HUES64 (cell line): ENCODE measurements around the gene PTPRN.
"Not testable (repeated sequence)": the region's sequence is repeated elsewhere in the genome, so short reads cannot be mapped to it uniquely, and the experiment has no call there.

ENCODE experiments used
- H3K27ac ChIP-seq: 2 replicates; pipeline ENCODE4 v1.7.0; 2013; ENCODE audit warnings: low read depth, low read length, inconsistent platforms
- H3K27me3 ChIP-seq: 2 replicates; pipeline ENCODE4 v1.6.1; 2013; ENCODE audit warnings: mild to moderate bottlenecking, low read length; ENCODE audit not compliant: insufficient read depth
- H3K36me3 ChIP-seq: 2 replicates; pipeline ENCODE4 v1.6.1; 2013; ENCODE audit warnings: mild to moderate bottlenecking, low read length; ENCODE audit not compliant: insufficient read depth
- H3K4me1 ChIP-seq: 2 replicates; pipeline ENCODE4 v1.6.1; 2013; ENCODE audit warnings: mild to moderate bottlenecking, low read length, moderate library complexity; ENCODE audit not compliant: insufficient read depth
- H3K4me3 ChIP-seq: 2 replicates; pipeline ENCODE4 v1.5.1; 2013; ENCODE audit warnings: mild to moderate bottlenecking, low read length, moderate library complexity
- H3K9ac ChIP-seq: 2 replicates; pipeline ENCODE4 v1.6.1; 2013; ENCODE audit warnings: mild to moderate bottlenecking, low read depth, low read length
- H3K9me3 ChIP-seq: 2 replicates; pipeline ENCODE4 v1.6.1; 2013; ENCODE audit warnings: low read depth, low read length; ENCODE audit not compliant: insufficient read depth
- WGBS: fragments of 150-250, 120-280 bp; methylation state at CpG from one replicate; pipeline ENCODE4 v1.1.7; 2013; ENCODE audit warnings: missing lambda C conversion rate; 5-methylcytosine and 5-hydroxymethylcytosine counted together

PTPRN gene

DNA sequence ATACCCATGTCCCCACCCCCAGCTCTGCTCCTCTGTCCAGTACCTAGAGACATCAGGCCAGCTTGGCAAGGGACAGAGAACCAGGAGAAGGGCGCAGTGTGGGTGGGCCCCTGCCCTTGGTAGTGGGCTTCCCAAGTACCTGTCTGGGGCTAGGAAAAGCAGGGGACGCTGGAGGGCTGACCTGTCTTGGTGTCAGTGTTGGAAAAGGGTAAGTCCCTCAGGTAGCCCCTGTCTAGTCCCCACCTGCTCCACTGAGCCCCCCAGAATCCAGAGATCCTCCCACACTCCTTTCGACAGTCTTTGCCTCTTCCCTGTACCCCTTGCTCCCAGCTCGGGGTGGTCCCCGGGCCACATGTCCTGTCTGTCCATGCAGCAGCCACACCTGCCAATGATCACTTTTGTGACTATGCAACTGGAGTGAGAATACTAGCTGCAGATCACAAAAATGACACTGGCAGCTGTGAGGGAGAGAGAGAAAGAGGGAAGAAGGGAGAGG is 15.4 kb downstream of the PTPRN start:
- Histone ChIP-seq H3K9ac (no peak overlapping the region; the same call in 1 of the 2 replicates), H3K27ac (no peak overlapping the region), H3K9me3 (no peaks in the 10 kb centered on the region), H3K36me3 (no peaks in the 10 kb centered on the region), H3K4me1 (0 out of 2 replicates have a peak, but pooled peaks cover under 1% of the 10 kb centered on the region), H3K4me3 (peak overlapping the region; percentile 79), H3K27me3 (peaks cover 11% of the 10 kb centered on the region)
- WGBS, result 96% methylated on average over 5 of the region's 5 CpGs

DNA sequence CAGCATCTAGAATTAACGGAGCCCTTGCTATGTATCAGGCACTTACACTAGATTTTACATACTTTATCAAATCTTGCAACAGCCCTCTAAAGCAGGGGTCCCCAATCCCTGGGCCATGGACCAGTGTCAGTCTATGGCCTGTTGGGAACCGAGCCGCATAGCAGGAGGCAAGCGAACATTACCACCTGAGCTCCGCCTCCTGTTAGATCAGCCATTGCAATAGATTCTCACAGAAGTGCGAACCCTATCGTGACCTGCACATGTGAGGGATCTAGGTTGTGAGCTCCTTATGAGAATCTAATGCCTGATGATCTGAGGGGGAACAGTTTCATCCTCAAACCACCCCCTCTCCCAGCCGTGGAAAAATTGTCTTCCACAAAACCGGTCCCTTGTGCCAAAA is 16.6 kb downstream of the PTPRN start:
- H3K27ac ChIP-seq, result no peak overlapping the region
- no peak overlapping the region for H3K4me3 ChIP-seq
- no peak overlapping the region for H3K9ac ChIP-seq
- WGBS, result 92% methylated on average over 9 of the region's 9 CpGs
- no peaks in the 10 kb centered on the region for H3K4me1 ChIP-seq
- H3K9me3 ChIP-seq, result no peaks in the 10 kb centered on the region
- H3K27me3 ChIP-seq, result peaks cover 11% of the 10 kb centered on the region
- no peaks in the 10 kb centered on the region for H3K36me3 ChIP-seq

DNA sequence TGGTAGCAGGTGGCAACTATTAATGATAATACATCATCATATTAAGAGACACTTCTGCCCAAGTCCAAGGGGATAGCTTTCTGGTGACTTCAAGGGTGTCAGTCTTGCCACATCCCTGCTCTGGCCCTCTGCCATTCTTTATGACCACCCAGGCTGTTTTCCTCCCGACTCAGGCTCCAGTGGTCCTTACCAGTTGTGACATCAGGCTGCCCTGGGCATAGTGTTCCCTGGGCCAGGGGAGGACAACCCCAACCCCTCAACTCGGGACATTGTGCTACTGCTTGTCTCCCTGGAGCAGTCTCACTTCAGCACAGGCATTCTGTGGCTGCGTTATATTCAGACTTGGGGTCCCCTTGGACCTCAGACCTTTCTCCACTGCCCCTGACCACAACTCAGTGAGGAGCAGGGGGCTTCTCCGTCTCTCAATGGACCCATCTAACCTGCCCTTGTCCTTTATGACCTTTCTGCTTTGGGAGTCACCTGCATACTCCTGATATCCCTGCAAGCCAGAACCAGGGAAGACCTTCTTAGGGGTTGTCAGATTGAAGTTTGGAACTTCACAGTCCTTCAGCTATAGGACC is 17.2 kb downstream of the PTPRN start:
- 89% methylated on average over 4 of the region's 4 CpGs for WGBS
- no peak overlapping the region for H3K27ac ChIP-seq
- H3K27me3 ChIP-seq, result peaks cover 11% of the 10 kb centered on the region
- H3K9me3 ChIP-seq, result no peaks in the 10 kb centered on the region
- H3K9ac ChIP-seq, result no peak overlapping the region
- H3K4me1 ChIP-seq, result no peaks in the 10 kb centered on the region
- H3K4me3 ChIP-seq, result no peak overlapping the region
- no peaks in the 10 kb centered on the region for H3K36me3 ChIP-seq

DNA sequence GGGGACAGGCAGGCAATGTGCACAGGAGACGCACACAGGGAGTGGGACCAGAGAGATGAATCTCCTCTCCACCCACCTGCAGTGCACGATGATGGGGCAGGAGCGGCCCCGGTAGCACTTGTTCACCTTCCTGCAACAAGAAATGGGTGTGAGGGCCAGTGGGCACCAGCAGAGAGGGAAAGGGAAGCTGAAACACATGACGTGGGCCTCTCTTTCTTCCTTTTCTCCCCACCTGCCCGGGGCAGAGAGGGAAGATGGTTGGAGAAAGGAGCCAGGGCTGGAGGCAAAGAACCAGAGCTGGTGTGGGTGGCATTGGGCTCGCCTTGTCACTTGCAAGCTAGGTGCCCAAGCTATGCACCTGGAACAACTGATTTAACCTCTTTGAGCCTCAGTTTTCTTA is 17.8 kb downstream of the PTPRN start:
- Histone ChIP-seq H3K4me1 (peaks cover 2% of the 10 kb centered on the region; the same call in 1 of the 2 replicates), H3K9ac (no peak overlapping the region), H3K27me3 (peaks cover 11% of the 10 kb centered on the region), H3K36me3 (no peaks in the 10 kb centered on the region), H3K9me3 (no peaks in the 10 kb centered on the region), H3K27ac (no peak overlapping the region), H3K4me3 (no peak overlapping the region)
- 88% methylated on average over 4 of the region's 7 CpGs for WGBS

DNA sequence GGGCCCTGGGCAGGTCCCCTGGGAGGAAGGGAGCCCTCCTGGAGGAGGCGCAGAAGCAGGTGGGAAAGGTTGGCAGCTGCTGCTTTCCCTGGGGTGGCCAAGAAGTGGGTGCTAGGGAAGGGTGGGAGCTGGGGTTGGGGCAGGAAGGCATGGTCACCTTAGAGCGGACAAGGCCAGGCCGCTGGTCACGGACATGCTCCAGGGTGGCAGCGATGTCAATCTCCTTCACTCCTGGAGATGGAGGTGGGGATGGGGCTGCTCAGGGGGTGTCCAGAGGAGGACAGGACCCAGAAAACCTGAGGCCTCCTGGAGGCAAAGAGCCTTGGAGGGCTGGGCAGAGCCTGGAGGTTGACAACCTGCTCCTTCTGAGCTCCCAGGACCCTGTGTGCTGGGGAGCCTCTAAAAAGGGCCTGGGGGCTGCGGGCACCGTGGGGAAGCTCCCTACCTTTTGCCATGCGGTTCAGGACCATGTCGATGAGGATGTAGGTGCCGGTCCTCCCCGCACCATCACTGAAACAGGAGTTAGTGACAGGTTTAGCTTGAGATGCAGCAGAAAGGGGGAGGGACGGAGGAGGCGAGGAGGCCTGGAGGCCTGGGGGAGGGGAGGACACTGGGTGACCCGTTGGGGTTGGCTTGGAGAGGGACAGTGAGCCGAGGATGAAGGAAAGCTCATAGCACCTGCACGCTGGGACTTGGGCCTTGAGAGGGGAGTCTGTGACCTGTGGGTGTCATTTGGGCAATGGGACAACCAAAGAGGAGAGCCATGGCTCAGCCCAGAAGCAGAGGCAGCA is 18.6 kb downstream of the PTPRN start:
- peaks cover 5% of the 10 kb centered on the region; the same call in 1 of the 2 replicates for H3K4me1 ChIP-seq
- H3K4me3 ChIP-seq, result no peak overlapping the region
- peaks cover 6% of the 10 kb centered on the region for H3K27me3 ChIP-seq
- no peak overlapping the region for H3K9ac ChIP-seq
- 89% methylated on average over 16 of the region's 16 CpGs for WGBS
- no peaks in the 10 kb centered on the region for H3K9me3 ChIP-seq
- H3K27ac ChIP-seq, result no peak overlapping the region
- H3K36me3 ChIP-seq, result no peaks in the 10 kb centered on the region

DNA sequence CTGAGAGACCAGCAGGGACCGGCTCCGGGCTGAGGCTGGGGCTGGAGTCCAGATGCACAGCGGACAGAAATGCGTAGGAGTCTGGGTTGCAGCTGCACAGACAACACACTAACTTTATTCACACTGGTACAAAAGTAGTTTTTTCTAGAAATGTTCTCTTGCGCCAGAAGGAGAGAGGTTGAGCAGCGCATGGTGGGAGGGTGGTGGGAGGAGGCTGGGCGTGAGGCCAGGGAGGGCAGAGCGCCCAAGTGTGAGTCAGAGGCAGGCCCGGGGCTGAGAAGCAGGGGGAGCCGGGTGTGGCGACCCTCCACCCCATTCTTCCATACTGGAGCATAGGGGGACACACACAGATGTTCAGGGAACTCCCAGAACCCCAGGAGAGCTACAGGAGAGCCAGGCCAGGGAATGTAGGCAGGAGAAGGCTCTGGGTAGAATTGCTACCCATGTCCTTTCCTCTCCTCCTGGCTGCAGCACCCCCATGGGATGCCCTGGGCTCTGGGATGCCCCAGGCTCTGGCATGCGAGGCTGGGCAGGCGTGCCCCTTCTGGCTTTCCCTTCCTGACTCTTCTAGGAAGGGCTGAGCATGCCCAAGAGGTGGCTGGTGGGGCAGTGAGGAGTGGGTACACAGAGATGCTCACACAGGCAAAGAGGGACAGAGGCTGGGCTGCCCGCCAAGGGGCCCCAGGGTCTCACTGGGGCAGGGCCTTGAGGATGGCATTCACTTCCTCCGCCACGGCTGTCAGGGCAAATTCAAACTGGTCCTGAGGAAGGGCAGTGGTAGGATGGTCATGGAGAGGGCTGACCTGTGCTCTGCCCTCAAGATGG is 19.5 kb downstream of the PTPRN start:
- no peak overlapping the region for H3K27ac ChIP-seq
- H3K4me1 ChIP-seq, result peaks cover 5% of the 10 kb centered on the region; the same call in 1 of the 2 replicates
- H3K27me3 ChIP-seq, result no peaks in the 10 kb centered on the region
- H3K9ac ChIP-seq, result no peak overlapping the region
- no peaks in the 10 kb centered on the region for H3K9me3 ChIP-seq
- H3K4me3 ChIP-seq, result no peak overlapping the region
- H3K36me3 ChIP-seq, result peaks cover 2% of the 10 kb centered on the region; the same call in 1 of the 2 replicates
- WGBS, result 85% methylated on average over 15 of the region's 16 CpGs

DNA sequence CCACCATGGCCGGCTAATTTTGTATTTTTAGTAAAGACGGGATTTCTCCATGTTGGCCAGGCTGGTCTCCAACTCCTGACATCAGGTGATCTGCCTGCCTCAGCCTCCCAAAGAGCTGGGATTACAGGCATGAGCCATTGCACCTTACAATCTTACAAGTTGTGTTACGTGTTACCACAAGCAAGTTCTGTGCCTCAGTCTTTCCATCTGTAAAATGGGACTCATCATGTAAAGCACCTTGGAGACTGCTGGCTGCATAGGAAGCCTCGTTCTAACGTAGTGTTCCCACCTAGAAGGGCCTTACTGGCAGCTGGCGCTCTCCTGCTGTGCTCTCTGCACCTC is 20.0 kb downstream of the PTPRN start:
- Histone ChIP-seq H3K27me3 (no peaks in the 10 kb centered on the region), H3K9me3 (no peaks in the 10 kb centered on the region), H3K4me1 (peaks cover 5% of the 10 kb centered on the region; the same call in 1 of the 2 replicates), H3K36me3 (peaks cover 3% of the 10 kb centered on the region; the same call in 1 of the 2 replicates), H3K27ac (no peak overlapping the region), H3K4me3 (no peak overlapping the region), H3K9ac (no peak overlapping the region)
- 86% methylated on average over 6 of the region's 6 CpGs for WGBS

DNA sequence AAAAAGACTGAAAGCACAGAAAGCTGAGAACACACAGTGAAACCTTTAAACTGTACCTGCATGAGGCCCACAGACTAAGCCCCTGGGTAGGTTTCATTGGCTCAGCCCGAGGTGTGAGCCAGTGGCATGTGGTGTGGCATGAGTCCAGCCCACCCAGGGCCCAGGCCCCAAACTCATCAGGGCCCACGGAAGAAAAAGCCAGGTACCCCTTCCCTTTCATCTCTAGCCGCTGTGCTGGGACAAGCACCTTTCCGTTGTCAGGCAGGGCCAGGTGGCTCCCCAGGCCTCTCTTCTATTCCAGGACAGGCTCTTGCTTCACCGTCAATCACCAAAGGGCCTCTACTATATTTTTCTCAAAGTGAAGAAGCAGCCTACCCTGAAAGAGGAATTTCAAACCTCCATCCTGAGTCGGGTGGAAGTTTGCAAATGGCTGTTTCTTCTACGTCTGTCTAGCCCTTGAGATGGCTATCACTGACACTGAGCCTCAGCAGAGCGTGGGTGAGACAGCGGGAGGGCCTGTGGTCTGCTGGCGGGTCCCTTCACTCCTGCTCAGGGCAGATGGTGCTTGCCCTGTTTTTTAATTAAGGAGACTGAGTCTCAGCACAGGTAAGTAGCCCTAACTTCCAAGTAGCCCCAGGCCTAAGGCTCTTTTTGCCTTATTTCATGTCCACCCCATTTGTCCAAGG is 21.5 kb downstream of the PTPRN start:
- Histone ChIP-seq H3K9ac (no peak overlapping the region), H3K4me1 (peaks cover 5% of the 10 kb centered on the region; the same call in 1 of the 2 replicates), H3K4me3 (no peak overlapping the region), H3K27me3 (no peaks in the 10 kb centered on the region), H3K9me3 (no peaks in the 10 kb centered on the region), H3K36me3 (peaks cover 5% of the 10 kb centered on the region), H3K27ac (no peak overlapping the region)
- WGBS, result 89% methylated on average over 10 of the region's 10 CpGs

DNA sequence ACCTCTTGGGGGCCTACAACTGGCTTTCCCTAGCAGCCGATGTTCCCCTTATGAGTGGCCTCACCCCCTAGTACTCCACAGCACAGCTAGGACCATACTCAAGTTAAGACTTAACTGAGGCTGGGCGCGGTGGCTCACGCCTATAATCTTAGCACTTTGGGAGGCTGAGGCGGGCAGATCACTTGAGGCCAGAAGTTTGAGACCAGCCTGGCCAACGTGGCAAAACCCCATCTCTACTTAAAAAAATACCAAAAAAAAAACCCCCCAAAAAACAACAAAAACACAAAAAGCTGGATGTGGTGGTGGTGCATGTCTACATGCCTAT is 22.1 kb downstream of the PTPRN start:
- H3K4me1 ChIP-seq, H3K9ac ChIP-seq, H3K4me3 ChIP-seq, H3K27me3 ChIP-seq, H3K9me3 ChIP-seq, H3K27ac ChIP-seq: not testable (repeated sequence)
- 97% methylated on average over 6 of the region's 6 CpGs for WGBS
- H3K36me3 ChIP-seq, result peaks cover 11% of the 10 kb centered on the region

DNA sequence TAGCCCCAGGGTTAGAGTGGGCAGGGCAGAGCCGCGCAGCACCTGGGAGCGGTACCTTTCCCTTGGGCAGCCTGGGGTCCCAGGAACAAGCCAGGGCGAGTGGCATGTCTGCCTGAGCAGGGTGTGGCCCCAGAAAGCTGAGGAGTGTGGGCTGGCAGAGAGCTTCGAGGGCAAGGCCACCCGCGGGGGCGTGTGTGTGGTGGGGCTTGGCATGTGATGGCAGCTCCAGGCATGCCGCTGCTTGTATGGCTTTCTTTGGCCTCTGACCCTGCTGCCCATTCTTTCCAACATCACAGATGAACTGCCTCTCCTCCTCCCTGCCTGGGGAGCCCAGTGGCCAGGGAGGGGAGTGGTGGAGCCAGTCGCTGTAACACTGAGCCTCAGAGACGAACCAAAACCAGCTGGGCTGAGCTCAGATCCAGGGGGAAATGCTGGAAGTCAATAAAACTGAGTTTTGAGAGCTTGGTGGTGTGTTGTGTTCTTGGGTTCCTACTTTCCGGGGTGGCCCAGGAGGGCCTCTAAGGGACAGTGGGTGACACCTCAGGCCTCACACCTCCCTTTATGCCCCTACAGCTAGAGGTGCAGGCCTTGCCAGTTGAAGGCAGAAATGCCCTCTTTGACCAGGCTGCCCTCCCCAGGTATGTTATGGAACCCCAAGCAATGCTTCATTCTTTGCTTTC is 22.6 kb downstream of the PTPRN start:
- peaks cover 11% of the 10 kb centered on the region for H3K36me3 ChIP-seq

More for the DNA sequence above, 22.6 kb downstream of the PTPRN start:
- H3K4me3 ChIP-seq, result no peak overlapping the region
- H3K27ac ChIP-seq, result no peak overlapping the region
- WGBS, result 92% methylated on average over 12 of the region's 12 CpGs
- peaks cover 5% of the 10 kb centered on the region; the same call in 1 of the 2 replicates for H3K4me1 ChIP-seq
- H3K27me3 ChIP-seq, result no peaks in the 10 kb centered on the region
- H3K9me3 ChIP-seq, result no peaks in the 10 kb centered on the region
- H3K9ac ChIP-seq, result no peak overlapping the region
